ENCODE measurements around the gene AMY2B.
"Not testable (repeated sequence)": the region's sequence is repeated elsewhere in the genome, so short reads cannot be mapped to it uniquely, and the experiment has no call there.

GRCh38 chr1:103616994-103617477, 45.6 kb downstream of the AMY2B start, which contains the start of gene AMY2A:
- TF ChIP-seq POLR2A (IDR thresholded peaks at IDR 0.05; ENCODE audit: low read depth, low read length); TAF1 (IDR thresholded peaks at IDR 0.05; ENCODE audit: borderline replicate concordance, low read depth, low read length); POLR2AphosphoS5 (IDR thresholded peaks at IDR 0.05; ENCODE audit: low read depth, low read length): not testable (repeated sequence)
